K562 (cell line): Measurements from ENCODE around the gene ADORA3. TPM values are rescaled to one million over a fixed set of nuclear protein-coding genes. Genes with fewer than 3 reads are reported as not detected.

ENCODE experiments used
- ATAC-seq: fragments of 200-7000 bp; cut with Tn5 transposase; 3 replicates; pipeline ENCODE4 v1.9.1; 2020; ENCODE audit warnings: moderate library complexity
- BruUV-seq: library from RNA; stranded (reverse); fragments of 400-500 nt; replicated peaks from 2 replicates; lab custom pipeline; 2021; lab: Mats Ljungman, UMichigan
- CTCF ChIA-PET: fragments of 300-600 bp; formaldehyde crosslinking; extraction: SDS; loops from one replicate; lab custom pipeline; 2021; ENCODE audit warnings: low intra/inter-chr PET ratio; lab: Yijun Ruan, JAX
- POLR2A ChIA-PET: fragments of 300-600, 350-650 bp; sonication (Branson Sonifier 250); formaldehyde crosslinking; extraction: SDS; loops from one replicate; lab custom pipeline; 2021; ENCODE audit warnings: antibody characterized with exemption, inconsistent platforms; lab: Yijun Ruan, JAX
- DNase-seq, 4 experiments: peaks; one replicate each; pipeline versions ENCODE4 v3.0.0 to v3.0.0-alpha.2; 2011 to 2018; ENCODE audit warnings: low spot score in 3 of 4, mixed read lengths in 3 of 4; ENCODE audit errors: extremely low read depth in 1 of 4
- FAIRE-seq: peaks from 2 replicates; lab custom pipeline; 2011; peaks lifted over from hg19 to GRCh38; lab: Jason Lieb, UNC
- H2AFZ ChIP-seq: 2 replicates; pipeline ENCODE4 v1.6.0; 2011; ENCODE audit warnings: low read depth, low read length, control low read depth, inconsistent platforms
- H3K27ac ChIP-seq: fragments of 200-600 bp; 3 replicates; pipeline ENCODE4 v1.8.0; 2011; ENCODE audit warnings: low read depth, mild to moderate bottlenecking, control low read depth, inconsistent platforms, low read length, moderate library complexity, mixed read lengths; ENCODE audit errors: extremely low read depth
- H3K27me3 ChIP-seq, 2 experiments: fragments of 300-600 bp in 1 of 2; 2 replicates in 1 of 2; 3 replicates in 1 of 2; pipeline versions ENCODE4 v1.6.0 to v1.8.0; 2011; ENCODE audit warnings: inconsistent platforms in 2 of 2, low read length in 2 of 2, mild to moderate bottlenecking in 1 of 2, mixed read lengths in 1 of 2, moderate library complexity in 1 of 2; ENCODE audit not compliant: control insufficient read depth in 2 of 2, insufficient read depth in 2 of 2
- H3K36me3 ChIP-seq: fragments of 300-600 bp; 3 replicates; pipeline ENCODE4 v1.8.0; 2011; ENCODE audit warnings: mild to moderate bottlenecking, low read length, inconsistent platforms; ENCODE audit not compliant: control insufficient read depth, insufficient read depth
- H3K4me1 ChIP-seq, 2 experiments: fragments of 200-600 bp in 1 of 2; replicated peaks in 1 of 2; 2 replicates in 1 of 2; 3 replicates in 1 of 2; pipeline versions ENCODE4 v1.5.1 to v1.8.0; 2011; ENCODE audit warnings: inconsistent platforms in 2 of 2, low read length in 2 of 2, mild to moderate bottlenecking in 1 of 2, mixed read lengths in 1 of 2, moderate library complexity in 1 of 2; ENCODE audit not compliant: control insufficient read depth in 2 of 2, insufficient read depth in 2 of 2
- H3K4me2 ChIP-seq: 2 replicates; pipeline ENCODE4 v1.6.1; 2011; ENCODE audit warnings: low read length, control low read depth, inconsistent platforms, mixed read lengths; ENCODE audit not compliant: insufficient read depth
- H3K4me3 ChIP-seq: fragments of 200-600 bp; sonication (generic), shearing (Covaris generic); 2 replicates; pipeline ENCODE4 v1.5.1; 2016; ENCODE audit warnings: control low read depth, inconsistent platforms
- H3K79me2 ChIP-seq: fragments of 200-600 bp; 3 replicates; pipeline ENCODE4 v1.8.0; 2011; ENCODE audit warnings: low read length, inconsistent platforms; ENCODE audit not compliant: control insufficient read depth, insufficient read depth
- H3K9ac ChIP-seq, 2 experiments: 2 replicates each; pipeline versions ENCODE4 v1.6.0 to v1.6.1; 2011; ENCODE audit warnings: low read depth in 2 of 2, low read length in 2 of 2, control low read depth in 1 of 2, inconsistent platforms in 1 of 2, mild to moderate bottlenecking in 1 of 2, mixed read lengths in 1 of 2; ENCODE audit not compliant: insufficient read depth in 1 of 2
- H3K9me1 ChIP-seq: one replicate; pipeline ENCODE4 v1.6.0; 2011; ENCODE audit warnings: inconsistent platforms, mild to moderate bottlenecking, low read length, moderate library complexity; ENCODE audit not compliant: control insufficient read depth, insufficient read depth
- H3K9me3 ChIP-seq: replicated peaks from 2 replicates; pipeline ENCODE4 v1.5.1; 2011; ENCODE audit warnings: low read depth, low read length, inconsistent platforms; ENCODE audit not compliant: control insufficient read depth, insufficient read depth
- H4K20me1 ChIP-seq: replicated peaks from 2 replicates; pipeline ENCODE4 v1.6.1; 2011; ENCODE audit warnings: low read length, inconsistent platforms, mixed read lengths; ENCODE audit not compliant: control insufficient read depth, insufficient read depth
- KAT8 ChIP-seq: fragments of 450-650 bp; IDR thresholded peaks from 2 replicates; pipeline ENCODE4 v1.6.1; 2016; ENCODE audit warnings: low read depth, mild to moderate bottlenecking
- NFIC ChIP-seq: fragments of 450-650 bp; IDR thresholded peaks from 2 replicates; pipeline ENCODE4 v1.6.1; 2017; ENCODE audit warnings: mild to moderate bottlenecking, inconsistent platforms
- RBFOX2 ChIP-seq: fragments of 200-400 bp; formaldehyde crosslinking; IDR thresholded peaks from 2 replicates; pipeline ENCODE4 v1.6.1; 2017; ENCODE audit warnings: low read depth, mild to moderate bottlenecking, low read length, moderate library complexity
- RBM25 ChIP-seq: fragments of 200-400 bp; formaldehyde crosslinking; IDR thresholded peaks from 2 replicates; pipeline ENCODE4 v1.6.1; 2018; ENCODE audit warnings: low read length, low read depth, moderate library complexity; ENCODE audit not compliant: severe bottlenecking
- ZNF239 ChIP-seq: fragments of 250-450 bp; sonication (Bioruptor Pico); IDR thresholded peaks from 2 replicates; pipeline ENCODE4 v1.4.0; 2020; ENCODE audit warnings: mild to moderate bottlenecking
- WGBS: fragments of 100-300 bp; shearing (Covaris generic); methylation state at CpG from one replicate; pipeline ENCODE4 v1.1.6; 2016; ENCODE audit warnings: low coverage, mixed read lengths; ENCODE audit not compliant: insufficient coverage; ENCODE audit errors: missing lambda C conversion rate; 5-methylcytosine and 5-hydroxymethylcytosine counted together
- in situ Hi-C: fragments of 300-500 bp; cut with MboI; formaldehyde crosslinking; loops from 4 replicates; pipeline ENCODE4 v1.15.0; 2018; ENCODE audit warnings: inconsistent platforms, mixed read lengths
- intact Hi-C: fragments of 100-400 bp; cut with micrococcal nuclease; formaldehyde crosslinking; loops from 2 replicates; pipeline ENCODE4 v1.14.2; 2022
- polyA plus RNA-seq, 8 experiments: library from polyadenylated mRNA; depleted of rRNA in 4 of 8; stranded (reverse) in 5 of 8; unstranded in 3 of 8; fragments of >200 nt; fragmentation: Nextera tagmentation in 2 of 8; fragmentation: Illumina TruSeq in 1 of 8; extraction: Ambion mirVana in 2 of 8; extraction: Trizol in 1 of 8; gene quantifications; 2 replicates each; pipeline versions ENCODE4 v1.2.1 to v1.2.3, GENCODE V29; 2011 to 2014; ENCODE audit warnings: inconsistent platforms in 1 of 8, missing spikeins in 1 of 8
- total RNA-seq, 7 experiments: library from RNA; depleted of rRNA in 6 of 7; stranded (reverse); fragments of >200 nt in 6 of 7; fragmentation: Illumina TruSeq in 2 of 7; extraction: Trizol in 2 of 7; gene quantifications; 2 replicates each; pipeline versions ENCODE4 v1.2.1 to v1.2.3, GENCODE V29; 2011 to 2021; ENCODE audit warnings: low replicate concordance in 1 of 7
- TF ChIP-seq, protein P1 (sequence below): fragments of 450-650 bp; IDR thresholded peaks from 2 replicates; pipeline ENCODE4 v1.6.1; 2018; ENCODE audit warnings: mild to moderate bottlenecking, low read depth; ENCODE audit not compliant: partially characterized antibody

ADORA3 gene
- total and polyA plus RNA-seq, 9 of the 15 experiments (the other 6 are each of a cell fraction or from before 2014, with no cell fraction given): 0.09 to 0.35 (median 0.16) TPM; not detected in 3

GRCh38 chr1:111455642-111456031, 47.8 kb downstream of the ADORA3 start (continued):
- TF ChIP-seq, protein P1, sequence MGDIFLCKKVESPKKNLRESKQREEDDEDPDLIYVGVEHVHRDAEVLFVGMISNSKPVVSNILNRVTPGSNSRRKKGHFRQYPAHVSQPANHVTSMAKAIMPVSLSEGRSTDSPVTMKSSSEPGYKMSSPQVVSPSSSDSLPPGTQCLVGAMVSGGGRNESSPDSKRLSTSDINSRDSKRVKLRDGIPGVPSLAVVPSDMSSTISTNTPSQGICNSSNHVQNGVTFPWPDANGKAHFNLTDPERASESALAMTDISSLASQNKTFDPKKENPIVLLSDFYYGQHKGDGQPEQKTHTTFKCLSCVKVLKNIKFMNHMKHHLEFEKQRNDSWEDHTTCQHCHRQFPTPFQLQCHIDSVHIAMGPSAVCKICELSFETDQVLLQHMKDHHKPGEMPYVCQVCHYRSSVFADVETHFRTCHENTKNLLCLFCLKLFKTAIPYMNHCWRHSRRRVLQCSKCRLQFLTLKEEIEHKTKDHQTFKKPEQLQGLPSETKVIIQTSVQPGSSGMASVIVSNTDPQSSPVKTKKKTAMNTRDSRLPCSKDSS: no peak
- TF ChIP-seq KAT8: no peak

DNA sequence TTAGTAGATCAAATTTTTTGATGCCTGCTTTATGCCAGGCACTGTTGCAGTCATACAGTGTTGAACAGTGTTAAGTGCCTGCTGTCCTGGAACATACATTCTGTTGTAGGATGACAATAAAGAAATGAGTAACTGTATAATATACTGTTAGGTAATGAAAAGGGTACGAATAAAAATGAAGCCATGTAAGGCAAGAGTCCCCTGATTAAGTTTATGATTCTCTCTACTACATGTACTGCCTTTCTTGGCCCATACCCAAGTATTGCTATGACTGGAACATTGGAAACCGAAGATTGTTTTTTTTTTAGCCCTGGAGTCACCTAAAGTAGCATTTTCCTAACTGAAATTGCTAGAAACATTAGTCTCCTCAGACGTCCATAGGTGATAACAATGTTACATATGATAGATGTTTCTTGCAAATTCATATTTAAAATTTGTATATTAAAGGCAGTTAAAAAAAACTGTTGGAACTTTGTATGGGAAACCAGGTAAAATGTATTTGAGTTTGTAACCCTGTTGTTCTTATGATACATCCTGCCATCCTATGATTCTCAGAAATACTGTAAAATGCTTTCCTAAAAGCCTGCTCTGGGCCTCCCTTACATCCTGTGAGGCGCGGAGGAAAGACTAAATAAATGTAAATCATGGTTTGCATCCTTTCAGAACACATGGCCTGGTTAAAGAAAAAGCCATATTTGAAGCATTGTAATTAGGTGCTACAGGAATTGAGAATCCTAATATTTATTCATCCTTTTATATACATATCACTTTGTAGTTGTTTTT, 48.4 kb downstream of the ADORA3 start:
- H3K27me3 ChIP-seq: no peaks in the 10 kb centered on the region
- H3K4me3 ChIP-seq: no peak overlapping the region
- FAIRE-seq: no peak
- no peak overlapping the region for H2AFZ ChIP-seq
- in situ Hi-C loops (no loop called here), intact Hi-C loops (no loop called here)
- no peaks in the 10 kb centered on the region for H3K9me1 ChIP-seq
- H3K36me3 ChIP-seq: peaks cover 100% of the 10 kb centered on the region
- CTCF ChIA-PET: no interaction called here
- H3K79me2 ChIP-seq: peaks cover 73% of the 10 kb centered on the region
- no peaks in the 10 kb centered on the region for H4K20me1 ChIP-seq
- TF ChIP-seq ZNF239 (no peak), NFIC (peak; percentile 49), RBFOX2 (peak; percentile 37; the same call in 1 of the 2 replicates), RBM25 (peak; percentile 69)
- no peak overlapping the region for H3K9ac ChIP-seq
- no peak overlapping the region for H3K27ac ChIP-seq
- H3K4me2 ChIP-seq: no peak overlapping the region
- POLR2A ChIA-PET: interaction anchor here (4.8 kb wide), 1 partner anchor 7 kb away, joined by 30 read pairs; no protein-coding TSS in a partner anchor
- peaks cover 4 to 13% of the 10 kb centered on the region in 2 experiments; a peak in 4 of 5 replicates for H3K4me1 ChIP-seq
- ATAC-seq: no peak
- DNase-seq: no peak
- H3K9me3 ChIP-seq: no peaks in the 10 kb centered on the region
- WGBS: 78% methylated on average over 5 of the region's 5 CpGs
- no TSS peak for BruUV-seq
